ENCODE measurements around the gene EIF5A.

EIF5A gene

DNA sequence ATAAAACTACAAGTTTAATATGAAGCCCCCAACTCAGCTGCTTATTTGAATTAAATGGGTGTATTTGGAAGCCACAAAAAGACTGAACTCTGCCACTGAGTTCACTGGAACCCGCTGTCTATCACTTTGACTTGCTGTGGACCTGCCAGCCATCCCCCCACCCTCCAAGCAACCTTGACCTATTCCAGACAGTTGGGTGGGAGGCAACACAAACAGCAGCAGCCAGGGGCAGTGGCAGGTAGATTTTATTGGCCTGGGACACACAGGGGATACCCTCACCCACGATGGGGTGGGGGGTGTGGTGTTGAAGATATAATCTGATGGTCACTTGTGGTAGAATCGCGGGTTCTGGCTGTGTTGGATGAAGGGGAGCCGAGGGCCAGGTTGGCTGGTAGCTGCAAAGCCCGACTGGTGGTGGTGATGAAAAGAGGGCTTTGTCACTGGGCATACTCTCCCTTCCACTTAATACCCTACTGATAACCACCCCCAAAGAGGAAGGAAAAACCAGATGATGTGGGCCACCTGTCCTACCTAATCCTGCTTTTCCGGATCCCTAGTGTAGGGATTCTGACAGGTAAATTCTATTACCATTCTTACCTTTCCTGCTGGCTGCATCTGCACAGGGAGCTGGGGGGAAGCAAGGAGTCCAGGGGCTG is 5.1 kb downstream of the EIF5A start:
- no peak for DNase-seq (ENCODE audit: extremely low read depth in 1 of 2, low read depth in 1 of 2)

GRCh38 chr17:7313088-7313889 is 5.9 kb downstream of the EIF5A start:
- DNase-seq (ENCODE audit: extremely low read depth in 1 of 2, low read depth in 1 of 2) = no peak

- no peak for DNase-seq (ENCODE audit: extremely low read depth in 1 of 2, low read depth in 1 of 2)
These were observed 6.7 kb downstream of the EIF5A start for GRCh38 chr17:7313890-7314718.

DNA sequence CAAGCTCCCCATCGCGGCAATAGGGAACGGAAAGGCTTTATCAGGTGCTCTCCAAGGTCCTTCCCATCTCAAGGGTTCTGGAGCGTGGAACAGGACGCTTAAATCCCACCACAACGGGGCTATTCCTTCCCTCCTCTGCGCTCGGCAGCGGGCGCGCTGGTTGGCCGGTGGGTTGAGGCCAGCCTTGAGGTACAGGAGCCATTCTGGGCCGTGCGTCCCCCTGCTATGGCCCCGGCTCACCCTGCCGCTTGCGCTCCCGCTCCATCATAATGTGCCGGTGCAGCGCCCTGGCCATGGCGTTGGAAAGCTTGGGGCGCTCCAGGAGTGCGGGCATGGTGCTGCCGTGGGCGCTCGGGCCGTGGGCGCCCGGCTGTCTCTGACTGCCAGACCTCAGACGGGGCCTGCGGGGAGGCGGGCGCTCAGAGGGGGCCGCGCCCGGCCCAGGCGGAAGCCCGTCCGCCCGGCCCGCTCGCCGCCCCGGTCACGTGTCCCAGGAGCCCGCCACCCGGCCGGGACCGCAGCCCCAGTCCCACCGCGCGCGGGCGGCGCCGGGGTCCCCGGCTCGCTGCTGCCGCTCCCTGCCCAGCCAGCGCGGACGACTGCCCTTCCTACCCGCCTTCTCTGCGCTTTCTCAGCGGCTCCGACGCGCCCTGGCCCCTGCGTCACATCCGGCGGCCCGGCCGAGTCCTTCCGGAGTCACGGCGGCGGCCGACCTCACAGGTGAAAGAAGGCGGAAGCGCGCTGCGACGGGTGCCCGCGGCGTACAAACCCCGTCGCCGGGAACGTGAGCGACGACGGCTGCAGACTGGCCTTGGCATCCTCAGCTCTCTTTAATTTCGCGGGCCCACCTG is 7.5 kb downstream of the EIF5A start, which contains the start of gene GPS2:
Gene GPS2 (minus strand): TSS at position 642 of the 851 bp plus-strand sequence. CDS start 308 bp downstream, at position 334.
- DNase-seq (ENCODE audit: extremely low read depth in 1 of 2, low read depth in 1 of 2) = peak; percentile 76 to 91

DNA sequence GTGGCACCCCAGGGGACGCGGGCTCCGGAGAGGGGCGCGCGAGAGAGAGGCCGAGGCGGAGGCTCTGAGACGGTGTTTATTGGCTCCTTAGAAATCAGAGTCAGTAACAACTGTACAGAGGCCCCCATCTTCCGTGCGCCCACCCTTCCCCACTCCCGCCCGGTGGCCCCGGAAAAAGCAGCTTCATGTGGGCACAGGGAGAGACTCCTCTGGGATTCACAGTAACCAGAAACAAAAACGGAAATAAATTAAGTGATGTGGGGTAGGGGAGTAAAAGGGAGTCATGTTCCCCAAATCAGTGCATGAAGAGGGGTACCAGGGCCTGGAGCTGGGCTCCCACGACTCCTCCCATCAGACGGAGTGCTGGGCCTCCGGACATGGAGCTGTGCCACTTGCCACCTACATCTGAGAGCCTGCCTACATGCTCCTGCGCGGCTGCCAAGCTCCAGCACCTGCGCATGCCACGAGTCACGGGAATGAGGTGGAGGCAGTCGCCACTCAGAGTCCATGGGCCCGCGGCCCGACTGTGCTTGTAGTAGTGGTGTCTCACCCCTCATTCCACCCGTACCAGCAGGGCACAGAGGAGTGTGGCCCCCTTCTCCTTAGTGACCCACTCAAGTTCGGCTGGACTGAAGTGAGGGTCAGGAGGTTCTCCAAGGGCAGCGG is 8.3 kb downstream of the EIF5A start:
- DNase-seq (ENCODE audit: extremely low read depth in 1 of 2, low read depth in 1 of 2) = no peak

DNA sequence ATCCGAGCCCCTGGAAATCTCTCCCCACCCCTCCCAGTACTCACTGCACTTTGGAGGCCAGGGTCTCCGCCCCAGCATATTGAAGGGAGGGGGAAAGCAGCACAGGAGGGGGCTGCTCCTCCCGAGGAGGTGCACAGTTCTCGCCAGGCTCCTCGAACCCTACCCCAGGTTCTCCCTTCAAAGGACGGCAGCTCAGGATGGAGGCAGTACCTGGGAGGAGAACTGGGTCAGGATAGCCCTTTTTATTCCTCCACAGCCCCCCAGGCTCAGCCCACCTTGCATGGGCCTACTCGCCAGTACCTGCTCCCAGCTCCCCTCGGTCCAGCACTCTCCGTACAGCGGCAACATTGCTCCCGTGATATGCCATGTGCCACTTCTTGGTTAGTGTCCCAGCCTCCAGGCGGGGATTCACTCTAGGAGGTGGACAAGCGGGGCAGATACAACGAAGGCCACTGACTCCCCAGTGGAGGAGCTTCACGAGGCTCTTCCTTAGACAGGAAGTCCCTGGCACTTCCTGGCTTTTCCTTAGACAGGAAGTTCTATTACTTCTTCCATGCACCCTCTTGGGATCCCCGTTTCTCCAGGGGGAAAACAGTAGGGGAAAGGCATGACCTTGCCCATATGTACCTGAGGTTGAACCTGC is 9.9 kb downstream of the EIF5A start:
- no peak for DNase-seq (ENCODE audit: extremely low read depth in 1 of 2, low read depth in 1 of 2)

DNA sequence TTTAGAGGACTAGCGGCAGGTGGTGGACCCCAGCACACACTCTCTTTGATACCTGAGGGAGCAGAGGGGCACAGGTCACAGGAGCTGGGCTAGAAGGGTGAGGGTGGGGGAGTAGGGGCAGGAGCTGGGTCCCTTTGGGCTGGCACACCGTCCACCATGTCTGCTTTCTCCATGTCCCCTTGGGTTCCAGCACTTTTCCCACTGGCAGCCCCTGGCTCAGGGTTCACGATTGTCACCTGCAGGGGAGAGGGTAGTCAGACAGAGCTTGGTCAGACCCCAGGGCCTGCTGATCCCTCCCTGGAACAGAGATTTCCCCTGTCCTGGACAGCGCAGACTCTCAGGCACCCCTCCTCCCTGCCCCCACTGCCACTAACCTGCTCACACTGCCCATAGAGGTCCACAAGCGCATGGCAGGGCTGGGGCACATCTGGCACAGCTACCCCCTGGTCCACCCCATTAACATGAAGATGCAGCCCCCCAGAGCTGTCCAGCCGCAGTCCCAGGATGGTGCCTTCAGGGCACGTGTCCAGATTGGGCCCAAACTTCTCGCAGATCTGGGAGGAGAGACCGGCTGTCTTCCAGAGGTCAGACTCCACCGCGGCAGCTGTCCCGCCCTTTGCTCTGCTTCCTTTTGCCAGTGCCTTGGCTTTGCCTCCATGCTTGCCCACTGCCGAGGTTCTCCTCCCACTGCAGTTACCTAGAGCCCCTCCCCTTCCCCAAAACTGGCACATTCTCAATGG is 10.9 kb downstream of the EIF5A start:
- no peak for DNase-seq (ENCODE audit: extremely low read depth in 1 of 2, low read depth in 1 of 2)

DNA sequence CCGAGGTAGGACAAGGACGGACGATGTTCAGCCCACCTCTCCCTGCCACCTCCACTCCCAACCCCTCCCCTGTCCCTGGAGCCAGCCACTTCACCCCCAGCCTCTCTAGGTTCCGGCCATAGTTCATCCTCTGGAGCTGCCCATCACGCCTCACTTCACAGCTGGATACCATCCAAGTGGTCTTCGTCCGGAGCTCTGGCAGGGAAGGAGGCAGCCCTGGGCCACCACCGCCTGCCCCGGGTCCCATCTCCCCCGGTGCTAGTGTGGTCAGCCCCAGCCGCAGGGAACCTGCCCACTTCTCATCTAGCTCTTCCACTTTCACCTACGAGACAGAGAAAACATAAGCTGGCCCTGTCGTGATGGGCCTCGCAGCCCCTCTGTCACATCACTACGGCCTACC is 14.0 kb downstream of the EIF5A start:
- DNase-seq (ENCODE audit: extremely low read depth in 1 of 2, low read depth in 1 of 2) = no peak

GRCh38 chr17:7322520-7323194 is 15.2 kb downstream of the EIF5A start:
- no peak for DNase-seq (ENCODE audit: extremely low read depth in 1 of 2, low read depth in 1 of 2)

GRCh38 chr17:7323731-7324437 is 16.5 kb downstream of the EIF5A start:
- DNase-seq (ENCODE audit: extremely low read depth in 1 of 2, low read depth in 1 of 2) = peak in 1 of 2 donors; percentile 56

DNA sequence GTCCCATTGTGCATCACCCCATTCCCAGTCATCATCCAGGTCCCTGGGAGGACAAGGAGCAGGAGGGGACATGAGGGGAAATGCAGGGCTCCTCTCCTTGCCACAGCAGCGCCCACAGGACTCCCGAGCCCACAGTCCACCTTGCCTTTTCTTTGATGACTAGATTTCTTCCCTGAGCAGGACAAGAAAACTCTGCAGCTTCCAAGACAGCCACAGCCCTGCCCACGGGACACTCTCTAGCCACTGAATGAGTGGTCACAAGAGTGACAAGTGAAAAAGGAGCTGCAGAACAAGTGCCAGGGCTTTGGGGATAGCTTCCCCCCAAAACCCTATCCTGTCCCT is 17.0 kb downstream of the EIF5A start:
- no peak for DNase-seq (ENCODE audit: extremely low read depth in 1 of 2, low read depth in 1 of 2)

GRCh38 chr17:7325031-7325528 is 17.7 kb downstream of the EIF5A start:
- no peak for DNase-seq (ENCODE audit: extremely low read depth in 1 of 2, low read depth in 1 of 2)

DNA sequence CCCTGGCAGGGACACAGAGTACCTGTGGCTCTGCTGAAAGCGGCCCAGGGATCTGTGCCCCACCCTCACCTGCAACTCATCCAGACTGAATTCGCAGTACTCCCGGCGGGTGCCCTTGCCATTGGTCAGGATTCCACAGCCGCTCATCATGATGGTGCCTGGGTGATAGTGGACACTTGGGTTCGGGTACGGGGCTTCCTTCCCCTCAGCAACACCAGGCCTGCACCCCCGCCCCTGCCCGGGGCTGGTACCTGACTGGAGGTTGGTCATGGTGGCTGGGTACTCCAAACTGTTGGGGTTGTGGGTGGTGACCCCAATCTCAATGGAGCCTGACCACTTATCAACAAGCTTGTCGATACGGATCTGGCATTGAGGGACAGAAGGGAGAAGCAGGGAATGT is 18.8 kb downstream of the EIF5A start:
- no peak for DNase-seq (ENCODE audit: extremely low read depth in 1 of 2, low read depth in 1 of 2)

- no peak for DNase-seq (ENCODE audit: extremely low read depth in 1 of 2, low read depth in 1 of 2)
These were observed 19.6 kb downstream of the EIF5A start for GRCh38 chr17:7327056-7327455.

- DNase-seq (ENCODE audit: extremely low read depth in 1 of 2, low read depth in 1 of 2) = no peak
These were observed 20.1 kb downstream of the EIF5A start for GRCh38 chr17:7327501-7327900.

DNA sequence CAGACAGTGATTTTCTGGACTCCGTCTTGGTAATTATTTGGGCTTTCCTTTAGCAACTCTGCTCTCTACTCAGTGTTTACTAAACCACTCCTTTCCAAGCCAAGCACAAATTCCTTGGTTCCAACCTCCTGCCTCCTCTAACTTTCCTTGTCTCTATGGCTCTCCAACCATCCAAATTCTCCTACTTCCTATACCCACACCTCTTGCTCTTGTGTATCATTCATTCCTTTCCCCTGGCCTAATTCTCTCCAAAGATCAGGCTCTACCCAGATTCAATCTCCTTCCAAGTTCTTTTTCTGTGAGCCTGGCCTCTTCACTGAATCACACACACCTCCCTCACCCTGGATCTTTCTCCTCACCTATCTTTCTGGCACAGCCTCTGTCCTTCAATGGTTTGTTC is 20.6 kb downstream of the EIF5A start:
- DNase-seq (ENCODE audit: extremely low read depth in 1 of 2, low read depth in 1 of 2) = no peak

- DNase-seq (ENCODE audit: extremely low read depth in 1 of 2, low read depth in 1 of 2) = no peak
These were observed 21.5 kb downstream of the EIF5A start, which contains the start of gene NEURL4 for GRCh38 chr17:7328840-7329373. Gene NEURL4, minus strand, starts transcription at chr17:7329335. Its CDS starts 23 bp downstream, at chr17:7329312.
